Measurements from ENCODE around the gene C12orf57. TPM values are rescaled to one million over a fixed set of nuclear protein-coding genes. Genes with fewer than 3 reads are reported as not detected.

Gene C12orf57
- total RNA-seq, 1 donor from 2014 or later: 225 TPM

DNA sequence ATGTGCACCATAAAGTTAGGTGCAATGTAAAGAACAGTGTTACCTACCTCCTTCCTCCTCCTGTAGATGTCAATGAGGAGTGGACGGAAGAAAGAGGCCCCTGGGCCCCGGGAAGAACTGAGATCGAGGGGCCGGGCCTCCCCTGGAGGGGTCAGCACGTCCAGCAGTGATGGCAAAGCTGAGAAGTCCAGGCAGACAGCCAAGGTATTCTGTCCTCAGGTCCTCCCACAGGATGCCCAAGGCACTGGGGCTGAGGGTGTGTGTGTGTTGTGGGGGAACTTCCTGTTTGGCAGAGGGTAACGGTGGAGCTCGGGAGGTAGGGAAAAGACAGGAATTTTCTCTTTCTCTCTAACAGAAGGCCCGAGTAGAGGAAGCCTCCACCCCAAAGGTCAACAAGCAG lies 9.7 kb upstream of the C12orf57 start:
- no peak for DNase-seq (ENCODE audit: low spot score)
- peak overlapping the region; percentile 93 for H3K27ac Mint-ChIP-seq (ENCODE audit: unreplicated experiment)
- peaks cover 42% of the 10 kb centered on the region for H3K36me3 Mint-ChIP-seq (ENCODE audit: low read depth, unreplicated experiment)
- peaks cover 61% of the 10 kb centered on the region for H3K4me1 Mint-ChIP-seq (ENCODE audit: unreplicated experiment)
- H3K4me3 Mint-ChIP-seq (ENCODE audit: unreplicated experiment): peak overlapping the region; percentile 71
- no peaks in the 10 kb centered on the region for H3K9me3 Mint-ChIP-seq (ENCODE audit: unreplicated experiment)
- TF ChIP-seq, protein P1, sequence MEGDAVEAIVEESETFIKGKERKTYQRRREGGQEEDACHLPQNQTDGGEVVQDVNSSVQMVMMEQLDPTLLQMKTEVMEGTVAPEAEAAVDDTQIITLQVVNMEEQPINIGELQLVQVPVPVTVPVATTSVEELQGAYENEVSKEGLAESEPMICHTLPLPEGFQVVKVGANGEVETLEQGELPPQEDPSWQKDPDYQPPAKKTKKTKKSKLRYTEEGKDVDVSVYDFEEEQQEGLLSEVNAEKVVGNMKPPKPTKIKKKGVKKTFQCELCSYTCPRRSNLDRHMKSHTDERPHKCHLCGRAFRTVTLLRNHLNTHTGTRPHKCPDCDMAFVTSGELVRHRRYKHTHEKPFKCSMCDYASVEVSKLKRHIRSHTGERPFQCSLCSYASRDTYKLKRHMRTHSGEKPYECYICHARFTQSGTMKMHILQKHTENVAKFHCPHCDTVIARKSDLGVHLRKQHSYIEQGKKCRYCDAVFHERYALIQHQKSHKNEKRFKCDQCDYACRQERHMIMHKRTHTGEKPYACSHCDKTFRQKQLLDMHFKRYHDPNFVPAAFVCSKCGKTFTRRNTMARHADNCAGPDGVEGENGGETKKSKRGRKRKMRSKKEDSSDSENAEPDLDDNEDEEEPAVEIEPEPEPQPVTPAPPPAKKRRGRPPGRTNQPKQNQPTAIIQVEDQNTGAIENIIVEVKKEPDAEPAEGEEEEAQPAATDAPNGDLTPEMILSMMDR (IDR thresholded peaks at IDR 0.05; ENCODE audit: unreplicated experiment): no peak
- H3K27me3 Mint-ChIP-seq (ENCODE audit: unreplicated experiment): peaks cover 25% of the 10 kb centered on the region

DNA sequence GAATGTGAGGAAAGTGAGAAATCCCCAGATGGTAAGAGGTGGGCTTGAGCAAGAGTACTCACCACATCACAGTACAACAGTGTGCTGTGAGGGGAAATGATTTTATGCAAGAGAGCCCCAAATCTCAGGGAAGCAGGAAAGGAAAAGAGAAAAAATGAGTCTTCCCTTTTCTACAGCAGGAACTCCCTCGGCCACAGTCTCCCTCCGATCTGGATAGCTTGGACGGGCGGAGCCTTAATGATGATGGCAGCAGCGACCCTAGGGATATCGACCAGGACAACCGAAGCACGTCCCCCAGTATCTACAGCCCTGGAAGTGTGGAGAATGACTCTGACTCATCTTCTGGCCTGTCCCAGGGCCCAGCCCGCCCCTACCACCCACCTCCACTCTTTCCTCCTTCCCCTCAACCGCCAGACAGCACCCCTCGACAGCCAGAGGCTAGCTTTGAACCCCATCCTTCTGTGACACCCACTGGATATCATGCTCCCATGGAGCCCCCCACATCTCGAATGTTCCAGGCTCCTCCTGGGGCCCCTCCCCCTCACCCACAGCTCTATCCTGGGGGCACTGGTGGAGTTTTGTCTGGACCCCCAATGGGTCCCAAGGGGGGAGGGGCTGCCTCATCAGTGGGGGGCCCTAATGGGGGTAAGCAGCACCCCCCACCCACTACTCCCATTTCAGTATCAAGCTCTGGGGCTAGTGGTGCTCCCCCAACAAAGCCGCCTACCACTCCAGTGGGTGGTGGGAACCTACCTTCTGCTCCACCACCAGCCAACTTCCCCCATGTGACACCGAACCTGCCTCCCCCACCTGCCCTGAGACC lies 8.2 kb upstream of the C12orf57 start:
- TF ChIP-seq, protein P1 (IDR thresholded peaks at IDR 0.05; ENCODE audit: unreplicated experiment): no peak
- peaks cover 48% of the 10 kb centered on the region for H3K36me3 Mint-ChIP-seq (ENCODE audit: low read depth, unreplicated experiment)
- H3K9me3 Mint-ChIP-seq (ENCODE audit: unreplicated experiment): no peaks in the 10 kb centered on the region
- peak overlapping the region; percentile 93 for H3K27ac Mint-ChIP-seq (ENCODE audit: unreplicated experiment)
- no peak for DNase-seq (ENCODE audit: low spot score)
- peaks cover 26% of the 10 kb centered on the region for H3K27me3 Mint-ChIP-seq (ENCODE audit: unreplicated experiment)
- peaks cover 57% of the 10 kb centered on the region for H3K4me1 Mint-ChIP-seq (ENCODE audit: unreplicated experiment)
- peak overlapping the region; percentile 77 for H3K4me3 Mint-ChIP-seq (ENCODE audit: unreplicated experiment)

DNA sequence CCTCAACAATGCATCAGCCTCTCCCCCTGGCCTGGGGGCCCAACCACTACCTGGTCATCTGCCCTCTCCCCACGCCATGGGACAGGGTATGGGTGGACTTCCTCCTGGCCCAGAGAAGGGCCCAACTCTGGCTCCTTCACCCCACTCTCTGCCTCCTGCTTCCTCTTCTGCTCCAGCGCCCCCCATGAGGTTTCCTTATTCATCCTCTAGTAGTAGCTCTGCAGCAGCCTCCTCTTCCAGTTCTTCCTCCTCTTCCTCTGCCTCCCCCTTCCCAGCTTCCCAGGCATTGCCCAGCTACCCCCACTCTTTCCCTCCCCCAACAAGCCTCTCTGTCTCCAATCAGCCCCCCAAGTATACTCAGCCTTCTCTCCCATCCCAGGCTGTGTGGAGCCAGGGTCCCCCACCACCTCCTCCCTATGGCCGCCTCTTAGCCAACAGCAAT lies 7.6 kb upstream of the C12orf57 start:
- Mint-ChIP-seq H3K27me3 (ENCODE audit: unreplicated experiment) (peaks cover 21% of the 10 kb centered on the region), H3K4me1 (ENCODE audit: unreplicated experiment) (peaks cover 53% of the 10 kb centered on the region), H3K9me3 (ENCODE audit: unreplicated experiment) (no peaks in the 10 kb centered on the region), H3K27ac (ENCODE audit: unreplicated experiment) (peak overlapping the region; percentile 36), H3K36me3 (ENCODE audit: low read depth, unreplicated experiment) (peaks cover 47% of the 10 kb centered on the region), H3K4me3 (ENCODE audit: unreplicated experiment) (peak overlapping the region; percentile 74)
- TF ChIP-seq, protein P1 (IDR thresholded peaks at IDR 0.05; ENCODE audit: unreplicated experiment): no peak
- no peak for DNase-seq (ENCODE audit: low spot score)

DNA sequence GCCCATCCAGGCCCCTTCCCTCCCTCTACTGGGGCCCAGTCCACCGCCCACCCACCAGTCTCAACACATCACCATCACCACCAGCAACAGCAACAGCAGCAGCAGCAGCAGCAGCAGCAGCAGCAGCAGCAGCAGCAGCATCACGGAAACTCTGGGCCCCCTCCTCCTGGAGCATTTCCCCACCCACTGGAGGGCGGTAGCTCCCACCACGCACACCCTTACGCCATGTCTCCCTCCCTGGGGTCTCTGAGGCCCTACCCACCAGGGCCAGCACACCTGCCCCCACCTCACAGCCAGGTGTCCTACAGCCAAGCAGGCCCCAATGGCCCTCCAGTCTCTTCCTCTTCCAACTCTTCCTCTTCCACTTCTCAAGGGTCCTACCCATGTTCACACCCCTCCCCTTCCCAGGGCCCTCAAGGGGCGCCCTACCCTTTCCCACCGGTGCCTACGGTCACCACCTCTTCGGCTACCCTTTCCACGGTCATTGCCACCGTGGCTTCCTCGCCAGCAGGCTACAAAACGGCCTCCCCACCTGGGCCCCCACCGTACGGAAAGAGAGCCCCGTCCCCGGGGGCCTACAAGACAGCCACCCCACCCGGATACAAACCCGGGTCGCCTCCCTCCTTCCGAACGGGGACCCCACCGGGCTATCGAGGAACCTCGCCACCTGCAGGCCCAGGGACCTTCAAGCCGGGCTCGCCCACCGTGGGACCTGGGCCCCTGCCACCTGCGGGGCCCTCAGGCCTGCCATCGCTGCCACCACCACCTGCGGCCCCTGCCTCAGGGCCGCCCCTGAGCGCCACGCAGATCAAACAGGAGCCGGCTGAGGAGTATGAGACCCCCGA lies 7.0 kb upstream of the C12orf57 start:
- Mint-ChIP-seq H3K36me3 (ENCODE audit: low read depth, unreplicated experiment) (peaks cover 47% of the 10 kb centered on the region), H3K9me3 (ENCODE audit: unreplicated experiment) (no peaks in the 10 kb centered on the region)
- TF ChIP-seq, protein P1 (IDR thresholded peaks at IDR 0.05; ENCODE audit: unreplicated experiment): no peak

More for the DNA sequence above, 7.0 kb upstream of the C12orf57 start:
- Mint-ChIP-seq H3K4me1 (ENCODE audit: unreplicated experiment) (peaks cover 52% of the 10 kb centered on the region), H3K27ac (ENCODE audit: unreplicated experiment) (peak overlapping the region; percentile 36), H3K27me3 (ENCODE audit: unreplicated experiment) (peaks cover 21% of the 10 kb centered on the region), H3K4me3 (ENCODE audit: unreplicated experiment) (peak overlapping the region; percentile 74)
- no peak for DNase-seq (ENCODE audit: low spot score)

All from endothelial cell (in vitro differentiated cells).